HCT116 (cell line): ENCODE measurements around the gene MPZL2. TPM values are rescaled to one million over a fixed set of nuclear protein-coding genes. Genes with fewer than 3 reads are reported as not detected.

Experiments used
- ATAC-seq: fragments of 200-7000 bp; cut with Tn5 transposase; 2 replicates; pipeline ENCODE4 v1.9.1; 2020; ENCODE audit warnings: mild to moderate bottlenecking, moderate library complexity
- BruUV-seq: library from RNA; stranded (reverse); fragments of 400-500 nt; replicated peaks from 2 replicates; lab custom pipeline; 2021; lab: Mats Ljungman, UMichigan
- CTCF ChIA-PET: fragments of 300-600 bp; sonication (Branson Sonifier 250); formaldehyde crosslinking; loops from one replicate; lab custom pipeline; 2021; ENCODE audit warnings: antibody characterized with exemption; lab: Charles Lee
- POLR2A ChIA-PET: fragments of 300-600, 350-600 bp; sonication (Branson Sonifier 250); formaldehyde crosslinking; loops from one replicate; lab custom pipeline; 2021; ENCODE audit warnings: antibody characterized with exemption; lab: Charles Lee
- RAD21 ChIA-PET, 2 experiments: fragments of 300-600 bp; sonication (Branson Sonifier 250); formaldehyde crosslinking; loops; one replicate each; lab custom pipeline; 2023; ENCODE audit warnings: low total read pairs in 2 of 2; ENCODE audit not compliant: uncharacterized antibody in 2 of 2, unreplicated experiment in 2 of 2, low non-redundant PET in 1 of 2; lab: Charles Lee
- DNase-seq: peaks from one replicate; pipeline ENCODE4 v3.0.0-alpha.2; 2010; ENCODE audit warnings: low read depth, low spot score
- H2AFZ ChIP-seq: fragments of 200-600 bp; shearing (Covaris generic), sonication (generic); 2 replicates; pipeline ENCODE4 v1.6.1; 2017; ENCODE audit warnings: low read depth, mixed run types, mixed read lengths, antibody characterized with exemption, low read length; ENCODE audit not compliant: poor library complexity, severe bottlenecking
- H3K27ac ChIP-seq: 2 replicates; pipeline ENCODE4 v1.5.1; 2012; ENCODE audit warnings: low read depth, low read length
- H3K27me3 ChIP-seq: fragments of 200-600 bp; sonication (generic); 2 replicates; pipeline ENCODE4 v1.6.1; 2016; ENCODE audit warnings: mixed run types, low read length, mixed read lengths; ENCODE audit not compliant: insufficient read depth
- H3K36me3 ChIP-seq, 2 experiments: fragments of 200-500 bp in 1 of 2; fragments of 200-600 bp in 1 of 2; sonication (Bioruptor generic) in 1 of 2; sonication (generic) in 1 of 2; 2 replicates each; pipeline versions ENCODE4 v1.5.1 to v1.6.1; 2014 to 2016; ENCODE audit warnings: low read length in 2 of 2, inconsistent platforms in 1 of 2, mixed read lengths in 1 of 2, mixed run types in 1 of 2; ENCODE audit not compliant: insufficient read depth in 2 of 2, control insufficient read depth in 1 of 2
- H3K4me1 ChIP-seq, 2 experiments: fragments of 200-600 bp in 1 of 2; sonication (generic) in 1 of 2; 2 replicates each; pipeline versions ENCODE4 v1.5.1 to v1.6.1; 2012 to 2017; ENCODE audit warnings: low read length in 2 of 2, inconsistent platforms in 1 of 2, mild to moderate bottlenecking in 1 of 2, mixed read lengths in 1 of 2, mixed run types in 1 of 2, moderate library complexity in 1 of 2; ENCODE audit not compliant: insufficient read depth in 2 of 2, control insufficient read depth in 1 of 2
- H3K4me2 ChIP-seq: fragments of 200-600 bp; sonication (generic); 2 replicates; pipeline ENCODE4 v1.6.1; 2017; ENCODE audit warnings: mixed run types, low read length, mixed read lengths
- H3K4me3 ChIP-seq, 2 experiments: fragments of 200-600 bp in 1 of 2; sonication (generic) in 1 of 2; replicated peaks in 1 of 2; 2 replicates each; pipeline ENCODE4 v1.5.1; 2011 to 2016; ENCODE audit warnings: low read length in 2 of 2, control low read depth in 1 of 2, low read depth in 1 of 2, mild to moderate bottlenecking in 1 of 2, mixed read lengths in 1 of 2, mixed run types in 1 of 2
- H3K79me2 ChIP-seq: fragments of 200-600 bp; sonication (generic); 2 replicates; pipeline ENCODE4 v1.6.1; 2017; ENCODE audit warnings: mild to moderate bottlenecking, mixed run types, low read length, moderate library complexity, mixed read lengths; ENCODE audit not compliant: insufficient read depth
- H3K9ac ChIP-seq: fragments of 200-600 bp; sonication (generic); 2 replicates; pipeline ENCODE4 v1.6.1; 2016; ENCODE audit warnings: low read length, mixed read lengths
- H3K9me2 ChIP-seq: fragments of 200-600 bp; sonication (generic), shearing (Covaris generic); 2 replicates; pipeline ENCODE4 v1.6.1; 2017; ENCODE audit warnings: mixed run types, mild to moderate bottlenecking, moderate library complexity; ENCODE audit not compliant: insufficient read depth
- H3K9me3 ChIP-seq, 2 experiments: fragments of 200-500 bp in 1 of 2; fragments of 200-600 bp in 1 of 2; sonication (Bioruptor generic) in 1 of 2; sonication (generic) in 1 of 2; 2 replicates each; pipeline ENCODE4 v1.6.1; 2014 to 2017; ENCODE audit warnings: low read length in 2 of 2, mixed read lengths in 2 of 2, inconsistent platforms in 1 of 2, low read depth in 1 of 2, mild to moderate bottlenecking in 1 of 2, mixed run types in 1 of 2, moderate library complexity in 1 of 2; ENCODE audit not compliant: control insufficient read depth in 1 of 2, insufficient read depth in 1 of 2
- H4K20me1 ChIP-seq: fragments of 200-600 bp; sonication (generic), shearing (Covaris generic); 2 replicates; pipeline ENCODE4 v1.6.1; 2017; ENCODE audit warnings: mixed run types, mild to moderate bottlenecking, moderate library complexity; ENCODE audit not compliant: insufficient read depth
- CBX3 ChIP-seq: IDR thresholded peaks from 2 replicates; pipeline ENCODE4 v1.6.1; 2012; ENCODE audit warnings: low read depth
- CEBPB ChIP-seq: IDR thresholded peaks from 2 replicates; pipeline ENCODE4 v1.6.1; 2012; ENCODE audit warnings: low read depth
- EGR1 ChIP-seq: IDR thresholded peaks from 2 replicates; pipeline ENCODE4 v1.6.1; 2012; ENCODE audit warnings: low read depth
- EZH2 ChIP-seq: fragments of 200-600 bp; sonication (generic); IDR thresholded peaks from 2 replicates; pipeline ENCODE4 v1.6.1; 2017; ENCODE audit warnings: antibody characterized with exemption, mixed run types
- FOSL1 ChIP-seq: IDR thresholded peaks from 2 replicates; pipeline ENCODE4 v1.6.1; 2012; ENCODE audit warnings: low read depth
- JUND ChIP-seq: IDR thresholded peaks from 2 replicates; pipeline ENCODE4 v1.6.1; 2012
- POLR2A ChIP-seq: IDR thresholded peaks from 2 replicates; pipeline ENCODE4 v1.7.0; 2011; ENCODE audit warnings: borderline replicate concordance; ENCODE audit not compliant: insufficient read depth, insufficient read length; ENCODE audit errors: extremely low read depth
- POLR2AphosphoS5 ChIP-seq: IDR thresholded peaks from 2 replicates; pipeline ENCODE4 v1.6.1; 2011; ENCODE audit warnings: mild to moderate bottlenecking, low read depth, low read length, moderate library complexity
- SIN3A ChIP-seq: IDR thresholded peaks from 2 replicates; pipeline ENCODE4 v1.6.1; 2012; ENCODE audit warnings: low read depth
- SP1 ChIP-seq: IDR thresholded peaks from 2 replicates; pipeline ENCODE4 v1.6.1; 2012; ENCODE audit warnings: low read depth
- SRF ChIP-seq: IDR thresholded peaks from 2 replicates; pipeline ENCODE4 v1.6.1; 2012; ENCODE audit warnings: low read depth
- YY1 ChIP-seq: IDR thresholded peaks from 2 replicates; pipeline ENCODE4 v1.6.1; 2011; ENCODE audit warnings: low read length, low read depth, moderate library complexity, mild to moderate bottlenecking; ENCODE audit not compliant: insufficient replicate concordance; ENCODE audit errors: extremely low read depth
- ZFX ChIP-seq: fragments of 450-650 bp; IDR thresholded peaks from 2 replicates; pipeline ENCODE4 v1.6.1; 2017
- ZNF274 ChIP-seq: fragments of 200-500 bp; sonication (Bioruptor generic); IDR thresholded peaks from 2 replicates; pipeline ENCODE4 v1.6.1; 2014; ENCODE audit warnings: mild to moderate bottlenecking, low read depth, low read length, inconsistent platforms
- intact Hi-C: fragments of 100-400 bp; cut with micrococcal nuclease; formaldehyde crosslinking; loops from 2 replicates; pipeline ENCODE4 v1.10.0; 2022
- total RNA-seq: library from RNA; stranded (reverse); gene quantifications from one replicate; pipeline ENCODE4 v1.2.1, GENCODE V29; 2021; ENCODE audit not compliant: unreplicated experiment
- TF ChIP-seq, protein P1 (sequence below), 3 experiments: fragments of 200-600 bp in 1 of 3; sonication (generic) in 1 of 3; IDR thresholded peaks in 2 of 3; conservative IDR thresholded peaks in 1 of 3; 2 replicates each; pipeline ENCODE4 v1.5.1; 2012 to 2017; ENCODE audit warnings: low read depth in 2 of 3, low read length in 2 of 3, antibody characterized with exemption in 1 of 3, borderline replicate concordance in 1 of 3, control low read depth in 1 of 3, mild to moderate bottlenecking in 1 of 3, mixed read lengths in 1 of 3, mixed run types in 1 of 3, moderate library complexity in 1 of 3; ENCODE audit not compliant: insufficient read depth in 1 of 3
- TF ChIP-seq, protein P2 (sequence below): IDR thresholded peaks from 2 replicates; pipeline ENCODE4 v1.6.1; 2011; ENCODE audit warnings: mild to moderate bottlenecking, low read length, moderate library complexity; ENCODE audit not compliant: insufficient replicate concordance; ENCODE audit errors: extremely low read depth
- TF ChIP-seq, protein P3 (sequence below): IDR thresholded peaks from 2 replicates; pipeline ENCODE4 v1.6.1; 2012

MPZL2 gene
- total RNA-seq, 1 experiment from 2014 or later: 16.8 TPM

DNA sequence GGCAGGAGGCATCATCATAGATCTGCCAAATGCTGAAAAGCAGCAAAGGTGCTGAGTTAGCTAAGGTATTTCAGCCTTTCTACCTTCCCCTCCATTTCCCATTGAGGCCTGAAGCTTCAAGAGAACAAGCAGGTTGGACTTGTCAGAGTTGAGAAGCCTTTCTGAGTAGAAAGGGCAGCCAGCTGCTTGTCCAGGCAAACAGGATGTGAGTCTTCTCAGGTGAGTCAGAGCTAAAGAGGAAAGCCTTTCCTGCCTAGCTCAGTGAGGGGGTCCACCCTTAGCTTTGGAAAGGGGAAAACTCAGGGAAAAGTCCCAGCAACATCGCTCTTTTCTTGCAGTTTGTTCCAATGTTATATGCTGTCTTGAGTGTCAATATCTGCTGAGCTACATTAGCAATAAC, 13.2 kb upstream of the MPZL2 start:
- Histone ChIP-seq H3K4me1 (peaks cover 3 to 22% of the 10 kb centered on the region in 2 experiments; a peak in 3 of 4 replicates), H4K20me1 (no peaks in the 10 kb centered on the region), H2AFZ (peak overlapping the region; percentile 81), H3K36me3 (no peaks in the 10 kb centered on the region), H3K9ac (0 out of 2 replicates have a peak overlapping the region, but pooled peaks have one; percentile 21), H3K27me3 (no peaks in the 10 kb centered on the region), H3K9me2 (no peaks in the 10 kb centered on the region), H3K9me3 (no peaks in the 10 kb centered on the region), H3K4me2 (peak overlapping the region; percentile 70), H3K27ac (no peak overlapping the region), H3K79me2 (no peaks in the 10 kb centered on the region), H3K4me3 (peak overlapping the region in 1 of 2 experiments; percentile 34; a peak in 2 of 4 replicates)
- ChIA-PET CTCF (interaction anchor here (0.7 to 2.2 kb wide), 5 partner anchors 11 to 79 kb away, joined by 3 to 12 read pairs (median 4); partner anchors contain the start of gene MPZL2), POLR2A (interaction anchor here (0.7 to 1.1 kb wide), 3 partner anchors 10 to 16 kb away, joined by 3 to 8 read pairs (median 4); partner anchors contain the start of gene MPZL2), RAD21 (interaction anchor here in 1 of 2 experiments (0.7 kb wide), 1 partner anchor 70 kb away, joined by 3 read pairs; no protein-coding TSS in a partner anchor)
- BruUV-seq: no TSS peak
- ATAC-seq (peak; percentile 90), DNase-seq (peak; percentile 44)
- TF ChIP-seq YY1 (no peak), FOSL1 (peak; percentile 88), EZH2 (no peak), SRF (no peak), CEBPB (no peak), ZFX (no peak), SIN3A (no peak), EGR1 (no peak), POLR2A (no peak), ZNF274 (no peak), SP1 (peak; percentile 86), CBX3 (peak; percentile 57; the same call in 1 of the 2 replicates), JUND (peak; percentile 79), POLR2AphosphoS5 (peak; percentile 30; the same call in 1 of the 2 replicates)
- TF ChIP-seq, protein P1, sequence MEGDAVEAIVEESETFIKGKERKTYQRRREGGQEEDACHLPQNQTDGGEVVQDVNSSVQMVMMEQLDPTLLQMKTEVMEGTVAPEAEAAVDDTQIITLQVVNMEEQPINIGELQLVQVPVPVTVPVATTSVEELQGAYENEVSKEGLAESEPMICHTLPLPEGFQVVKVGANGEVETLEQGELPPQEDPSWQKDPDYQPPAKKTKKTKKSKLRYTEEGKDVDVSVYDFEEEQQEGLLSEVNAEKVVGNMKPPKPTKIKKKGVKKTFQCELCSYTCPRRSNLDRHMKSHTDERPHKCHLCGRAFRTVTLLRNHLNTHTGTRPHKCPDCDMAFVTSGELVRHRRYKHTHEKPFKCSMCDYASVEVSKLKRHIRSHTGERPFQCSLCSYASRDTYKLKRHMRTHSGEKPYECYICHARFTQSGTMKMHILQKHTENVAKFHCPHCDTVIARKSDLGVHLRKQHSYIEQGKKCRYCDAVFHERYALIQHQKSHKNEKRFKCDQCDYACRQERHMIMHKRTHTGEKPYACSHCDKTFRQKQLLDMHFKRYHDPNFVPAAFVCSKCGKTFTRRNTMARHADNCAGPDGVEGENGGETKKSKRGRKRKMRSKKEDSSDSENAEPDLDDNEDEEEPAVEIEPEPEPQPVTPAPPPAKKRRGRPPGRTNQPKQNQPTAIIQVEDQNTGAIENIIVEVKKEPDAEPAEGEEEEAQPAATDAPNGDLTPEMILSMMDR (IDR thresholded peaks at IDR 0.05 in 2 of 3, conservative IDR thresholded peaks at IDR 0.05 in 1 of 3; ENCODE audit: borderline replicate concordance in 1 of 3, insufficient read depth in 1 of 3, low read depth in 2 of 3, low read length in 2 of 3): no peak
- TF ChIP-seq, protein P2, sequence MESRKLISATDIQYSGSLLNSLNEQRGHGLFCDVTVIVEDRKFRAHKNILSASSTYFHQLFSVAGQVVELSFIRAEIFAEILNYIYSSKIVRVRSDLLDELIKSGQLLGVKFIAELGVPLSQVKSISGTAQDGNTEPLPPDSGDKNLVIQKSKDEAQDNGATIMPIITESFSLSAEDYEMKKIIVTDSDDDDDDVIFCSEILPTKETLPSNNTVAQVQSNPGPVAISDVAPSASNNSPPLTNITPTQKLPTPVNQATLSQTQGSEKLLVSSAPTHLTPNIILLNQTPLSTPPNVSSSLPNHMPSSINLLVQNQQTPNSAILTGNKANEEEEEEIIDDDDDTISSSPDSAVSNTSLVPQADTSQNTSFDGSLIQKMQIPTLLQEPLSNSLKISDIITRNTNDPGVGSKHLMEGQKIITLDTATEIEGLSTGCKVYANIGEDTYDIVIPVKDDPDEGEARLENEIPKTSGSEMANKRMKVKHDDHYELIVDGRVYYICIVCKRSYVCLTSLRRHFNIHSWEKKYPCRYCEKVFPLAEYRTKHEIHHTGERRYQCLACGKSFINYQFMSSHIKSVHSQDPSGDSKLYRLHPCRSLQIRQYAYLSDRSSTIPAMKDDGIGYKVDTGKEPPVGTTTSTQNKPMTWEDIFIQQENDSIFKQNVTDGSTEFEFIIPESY: peak; percentile 18
- TF ChIP-seq, protein P3, sequence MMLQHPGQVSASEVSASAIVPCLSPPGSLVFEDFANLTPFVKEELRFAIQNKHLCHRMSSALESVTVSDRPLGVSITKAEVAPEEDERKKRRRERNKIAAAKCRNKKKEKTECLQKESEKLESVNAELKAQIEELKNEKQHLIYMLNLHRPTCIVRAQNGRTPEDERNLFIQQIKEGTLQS: no peak
- intact Hi-C loops: no loop called here
